Suprapubic skin (tissue), 4 donors: ENCODE results near the gene MBD6. TPM values are rescaled to one million over a fixed set of nuclear protein-coding genes. Genes with fewer than 3 reads are reported as not detected.

Experiments used
- DNase-seq, 2 donors: peaks; one replicate each; pipeline ENCODE4 v3.0.0-alpha.2; 2019; ENCODE audit warnings: low spot score in 2 of 2
- H3K27ac ChIP-seq: fragments of 200-600 bp; sonication (generic); one replicate; pipeline ENCODE4 v1.5.1; 2019
- H3K27me3 ChIP-seq: fragments of 200-600 bp; sonication (generic); one replicate; pipeline ENCODE4 v1.5.1; 2019
- H3K36me3 ChIP-seq: fragments of 200-600 bp; sonication (generic); one replicate; pipeline ENCODE4 v1.5.1; 2019
- H3K4me1 ChIP-seq: fragments of 200-600 bp; sonication (generic); one replicate; pipeline ENCODE4 v1.5.1; 2019
- H3K4me3 ChIP-seq: fragments of 200-600 bp; sonication (generic); one replicate; pipeline ENCODE4 v1.5.1; 2019; ENCODE audit warnings: mild to moderate bottlenecking
- H3K9me3 ChIP-seq: fragments of 200-600 bp; sonication (generic); one replicate; pipeline ENCODE4 v1.5.1; 2019
- EP300 ChIP-seq: sonication (generic); formaldehyde crosslinking; IDR thresholded peaks from one replicate; pipeline ENCODE4 v1.6.1; 2017; ENCODE audit warnings: antibody characterized with exemption
- POLR2A ChIP-seq, 2 donors: fragments of 450-650 bp; IDR thresholded peaks; one replicate each; pipeline ENCODE4 v1.6.1; 2017; ENCODE audit warnings: antibody characterized with exemption in 2 of 2, mild to moderate bottlenecking in 2 of 2, moderate library complexity in 2 of 2
- POLR2AphosphoS5 ChIP-seq, 3 donors: sonication (generic); formaldehyde crosslinking; IDR thresholded peaks; one replicate each; pipeline ENCODE4 v1.6.1; 2017; ENCODE audit warnings: antibody characterized with exemption in 3 of 3
- WGBS: methylation state at CpG from one replicate; pipeline ENCODE4 v1.1.5; 2018; 5-methylcytosine and 5-hydroxymethylcytosine counted together
- total RNA-seq, 4 donors: library from RNA; depleted of rRNA; stranded (reverse); fragments of >200 nt; gene quantifications; one replicate each; pipeline ENCODE4 v1.1.0, GENCODE V29; 2016
- TF ChIP-seq, protein P1 (sequence below), 2 donors: fragments of 200-600 bp in 1 of 2; fragments of 450-650 bp in 1 of 2; sonication (generic) in 1 of 2; IDR thresholded peaks; one replicate each; pipeline ENCODE4 v1.5.1; 2016 to 2019; ENCODE audit warnings: antibody characterized with exemption in 2 of 2, mild to moderate bottlenecking in 1 of 2, moderate library complexity in 1 of 2

Gene MBD6
- total RNA-seq, 4 donors from 2014 or later, result 24.4 to 92.9 (median 36.8) TPM

DNA sequence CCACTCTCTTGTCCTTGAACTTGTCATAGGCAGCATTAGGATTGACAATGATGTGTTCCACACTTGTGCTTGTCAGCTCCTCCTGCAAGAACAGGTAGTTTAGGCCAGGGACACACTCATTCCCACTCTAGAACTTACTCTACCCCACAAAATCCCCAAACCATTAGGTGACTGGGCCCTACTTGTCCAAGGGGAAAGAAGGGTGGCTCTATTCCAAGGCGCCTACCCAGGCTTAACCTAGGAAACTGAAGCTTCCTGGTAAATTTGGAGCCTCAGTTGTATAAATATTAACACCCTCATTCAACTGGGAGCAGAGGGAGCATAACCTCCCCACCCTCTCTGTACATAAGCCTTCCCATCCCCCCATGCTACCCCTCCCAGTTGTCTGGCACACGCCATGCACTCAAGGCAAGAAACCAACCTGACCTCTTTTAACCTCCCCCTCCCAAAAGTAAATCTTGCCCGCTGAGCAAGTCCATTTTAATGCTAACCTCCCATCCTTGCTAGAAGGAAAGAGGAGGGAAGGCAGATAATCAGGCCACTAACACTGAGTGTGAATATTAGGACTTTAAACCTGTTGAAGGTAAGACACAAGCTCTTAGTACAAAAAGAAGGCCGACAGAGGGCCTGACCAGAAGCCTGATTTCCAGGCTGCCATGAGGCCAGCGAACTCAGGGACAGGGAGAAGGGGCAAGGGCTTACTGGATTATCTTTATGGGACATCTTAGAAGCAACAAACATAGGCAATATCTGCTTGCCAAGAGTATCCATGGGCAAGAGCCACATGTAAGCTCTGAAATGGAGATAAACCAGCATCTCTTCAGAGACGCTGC lies 13.4 kb downstream of the MBD6 start:
- Histone ChIP-seq H3K4me3 (no peak overlapping the region), H3K36me3 (peaks cover 87% of the 10 kb centered on the region), H3K9me3 (no peaks in the 10 kb centered on the region), H3K27me3 (no peaks in the 10 kb centered on the region), H3K27ac (no peak overlapping the region), H3K4me1 (no peaks in the 10 kb centered on the region)
- TF ChIP-seq, protein P1, sequence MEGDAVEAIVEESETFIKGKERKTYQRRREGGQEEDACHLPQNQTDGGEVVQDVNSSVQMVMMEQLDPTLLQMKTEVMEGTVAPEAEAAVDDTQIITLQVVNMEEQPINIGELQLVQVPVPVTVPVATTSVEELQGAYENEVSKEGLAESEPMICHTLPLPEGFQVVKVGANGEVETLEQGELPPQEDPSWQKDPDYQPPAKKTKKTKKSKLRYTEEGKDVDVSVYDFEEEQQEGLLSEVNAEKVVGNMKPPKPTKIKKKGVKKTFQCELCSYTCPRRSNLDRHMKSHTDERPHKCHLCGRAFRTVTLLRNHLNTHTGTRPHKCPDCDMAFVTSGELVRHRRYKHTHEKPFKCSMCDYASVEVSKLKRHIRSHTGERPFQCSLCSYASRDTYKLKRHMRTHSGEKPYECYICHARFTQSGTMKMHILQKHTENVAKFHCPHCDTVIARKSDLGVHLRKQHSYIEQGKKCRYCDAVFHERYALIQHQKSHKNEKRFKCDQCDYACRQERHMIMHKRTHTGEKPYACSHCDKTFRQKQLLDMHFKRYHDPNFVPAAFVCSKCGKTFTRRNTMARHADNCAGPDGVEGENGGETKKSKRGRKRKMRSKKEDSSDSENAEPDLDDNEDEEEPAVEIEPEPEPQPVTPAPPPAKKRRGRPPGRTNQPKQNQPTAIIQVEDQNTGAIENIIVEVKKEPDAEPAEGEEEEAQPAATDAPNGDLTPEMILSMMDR (IDR thresholded peaks at IDR 0.05), result no peak
- no peak for TF ChIP-seq EP300
- TF ChIP-seq POLR2AphosphoS5 (IDR thresholded peaks at IDR 0.05), result no peak
- TF ChIP-seq POLR2A (IDR thresholded peaks at IDR 0.05), result no peak
- 84% methylated on average over 6 of the region's 6 CpGs for WGBS
- DNase-seq, result peak in 1 of 2 donors; percentile 28

DNA sequence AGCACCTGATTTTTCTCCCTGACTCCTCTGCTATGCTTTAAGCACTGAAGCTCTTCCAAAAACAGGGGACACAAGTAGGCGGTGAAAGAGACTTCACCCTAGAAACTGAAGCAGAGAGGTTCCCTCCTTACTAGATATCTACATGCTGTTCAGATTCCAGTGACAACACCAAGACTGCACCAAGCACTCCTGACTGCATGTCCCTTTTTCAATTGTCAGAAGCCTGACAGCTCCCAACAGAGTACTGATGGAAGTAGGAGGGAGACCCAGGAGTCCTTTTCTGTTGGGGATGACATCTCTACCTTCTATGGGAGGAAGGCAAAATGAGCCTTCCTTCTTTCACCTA lies 13.9 kb downstream of the MBD6 start:
- peaks cover 83% of the 10 kb centered on the region for H3K36me3 ChIP-seq
- WGBS, result 100% methylated on average over 1 of the region's 1 CpG
- no peaks in the 10 kb centered on the region for H3K27me3 ChIP-seq
- no peaks in the 10 kb centered on the region for H3K9me3 ChIP-seq
- no peaks in the 10 kb centered on the region for H3K4me1 ChIP-seq
- TF ChIP-seq POLR2AphosphoS5 (IDR thresholded peaks at IDR 0.05), result no peak
- no peak for TF ChIP-seq POLR2A (IDR thresholded peaks at IDR 0.05)
- TF ChIP-seq, protein P1 (IDR thresholded peaks at IDR 0.05), result no peak
- no peak for TF ChIP-seq EP300
- H3K4me3 ChIP-seq, result no peak overlapping the region
- DNase-seq, result no peak
- no peak overlapping the region for H3K27ac ChIP-seq

DNA sequence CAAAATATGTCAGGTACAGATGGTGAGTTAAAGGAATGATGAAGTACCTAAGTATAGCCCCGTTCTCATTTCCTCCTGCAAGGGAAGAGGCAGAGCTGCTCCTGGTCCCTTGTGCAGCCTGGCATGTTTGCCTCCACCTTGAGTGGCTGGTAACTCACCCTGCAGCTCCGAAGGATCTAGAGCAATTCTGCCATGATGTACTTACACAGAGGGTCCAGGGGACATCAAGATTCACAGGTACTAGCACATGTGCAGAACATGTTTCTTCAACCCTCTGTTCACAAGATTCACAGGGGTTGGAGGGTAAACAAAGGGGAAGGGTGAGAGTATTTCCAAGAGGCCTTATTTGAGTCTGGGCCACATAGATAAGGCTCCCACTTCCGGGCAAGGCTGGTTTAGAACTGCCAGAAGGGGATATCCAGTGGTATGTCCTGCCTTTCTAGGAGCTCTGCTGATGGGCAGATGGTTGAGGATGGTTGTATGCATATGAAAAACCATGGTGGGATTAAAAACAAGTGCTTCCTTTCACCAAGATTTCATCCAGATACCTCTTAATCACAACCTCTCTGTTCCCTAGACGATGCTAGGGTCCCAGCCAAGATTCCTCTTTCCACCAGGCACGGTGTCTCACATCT lies 16.6 kb downstream of the MBD6 start:
- WGBS, result 86% methylated on average over 5 of the region's 5 CpGs
- DNase-seq, result peak in 1 of 2 donors; percentile 23
- no peaks in the 10 kb centered on the region for H3K9me3 ChIP-seq

DNA sequence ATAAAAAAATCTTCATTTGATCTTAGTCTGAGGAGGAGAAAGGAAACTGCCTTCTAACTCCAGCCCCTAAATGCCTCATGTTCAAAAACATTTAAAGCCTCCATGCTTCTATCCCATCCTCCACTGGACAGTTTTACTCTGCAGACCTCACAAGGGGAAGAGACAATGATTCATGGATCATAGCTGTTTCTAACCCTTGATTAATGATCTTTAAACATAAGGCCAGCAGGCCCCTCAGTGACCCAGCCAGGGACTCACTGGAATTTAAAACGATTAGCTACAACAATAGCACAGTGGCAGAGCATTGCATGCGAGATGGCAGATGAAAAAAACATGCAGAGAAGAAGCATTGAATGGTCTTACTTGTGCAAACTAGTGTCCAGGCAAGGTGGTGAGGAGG lies 18.4 kb downstream of the MBD6 start:
- no peak overlapping the region for H3K27ac ChIP-seq
- H3K27me3 ChIP-seq, result no peaks in the 10 kb centered on the region
- peak in 1 of 2 donors; percentile 8 for DNase-seq
- WGBS, result 53% methylated on average over 2 of the region's 2 CpGs
- H3K4me1 ChIP-seq, result peaks cover 13% of the 10 kb centered on the region
- no peak overlapping the region for H3K4me3 ChIP-seq
- H3K36me3 ChIP-seq, result peaks cover 54% of the 10 kb centered on the region
- TF ChIP-seq POLR2A (IDR thresholded peaks at IDR 0.05), result no peak
- TF ChIP-seq, protein P1 (IDR thresholded peaks at IDR 0.05), result no peak
- no peak for TF ChIP-seq EP300
- TF ChIP-seq POLR2AphosphoS5 (IDR thresholded peaks at IDR 0.05), result no peak
- H3K9me3 ChIP-seq, result no peaks in the 10 kb centered on the region

More for the DNA sequence above, 16.6 kb downstream of the MBD6 start:
- TF ChIP-seq EP300, result no peak
- TF ChIP-seq, protein P1 (IDR thresholded peaks at IDR 0.05), result no peak
- no peak for TF ChIP-seq POLR2AphosphoS5 (IDR thresholded peaks at IDR 0.05)
- TF ChIP-seq POLR2A (IDR thresholded peaks at IDR 0.05), result no peak
- no peaks in the 10 kb centered on the region for H3K27me3 ChIP-seq
- H3K36me3 ChIP-seq, result peaks cover 70% of the 10 kb centered on the region
- no peak overlapping the region for H3K4me3 ChIP-seq
- no peak overlapping the region for H3K27ac ChIP-seq
- no peaks in the 10 kb centered on the region for H3K4me1 ChIP-seq

DNA sequence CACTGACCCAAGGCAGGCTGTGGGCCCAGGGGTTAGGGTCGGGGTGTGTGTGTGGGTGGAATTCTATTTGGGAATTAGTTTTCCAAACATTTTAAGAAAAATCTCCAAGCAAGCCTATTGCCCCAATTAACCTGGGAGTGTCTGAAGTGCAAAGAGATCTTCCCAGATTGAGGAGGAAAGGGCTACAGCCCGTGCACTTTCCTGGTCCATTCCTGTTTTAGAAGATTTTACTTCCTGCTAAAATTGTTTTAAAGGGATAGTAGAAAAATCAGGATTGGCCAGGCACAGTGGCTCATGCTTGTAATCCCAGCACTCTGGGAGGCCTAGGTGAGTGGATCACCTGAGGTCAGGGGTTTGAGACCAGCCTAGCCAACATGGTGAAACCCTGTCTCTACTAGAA lies 19.1 kb downstream of the MBD6 start:
- TF ChIP-seq POLR2AphosphoS5 (IDR thresholded peaks at IDR 0.05), result no peak
- no peak for TF ChIP-seq POLR2A (IDR thresholded peaks at IDR 0.05)
- TF ChIP-seq EP300, result no peak
- TF ChIP-seq, protein P1 (IDR thresholded peaks at IDR 0.05), result no peak
- 80% methylated on average over 2 of the region's 2 CpGs for WGBS
- peaks cover 48% of the 10 kb centered on the region for H3K36me3 ChIP-seq
- H3K27me3 ChIP-seq, result no peaks in the 10 kb centered on the region
- H3K4me1 ChIP-seq, result peaks cover 20% of the 10 kb centered on the region
- no peak overlapping the region for H3K27ac ChIP-seq
- no peak overlapping the region for H3K4me3 ChIP-seq
- H3K9me3 ChIP-seq, result no peaks in the 10 kb centered on the region
- DNase-seq, result peak in 1 of 2 donors; percentile 21
